ENCODE results near the gene HMX3. TPM values are rescaled to one million over a fixed set of nuclear protein-coding genes. Genes with fewer than 3 reads are reported as not detected.

The HMX3 gene
- total and polyA plus RNA-seq, 2 of the 13 experiments (the other 11 are each of a cell fraction or from before 2014, with no cell fraction given): not detected

DNA sequence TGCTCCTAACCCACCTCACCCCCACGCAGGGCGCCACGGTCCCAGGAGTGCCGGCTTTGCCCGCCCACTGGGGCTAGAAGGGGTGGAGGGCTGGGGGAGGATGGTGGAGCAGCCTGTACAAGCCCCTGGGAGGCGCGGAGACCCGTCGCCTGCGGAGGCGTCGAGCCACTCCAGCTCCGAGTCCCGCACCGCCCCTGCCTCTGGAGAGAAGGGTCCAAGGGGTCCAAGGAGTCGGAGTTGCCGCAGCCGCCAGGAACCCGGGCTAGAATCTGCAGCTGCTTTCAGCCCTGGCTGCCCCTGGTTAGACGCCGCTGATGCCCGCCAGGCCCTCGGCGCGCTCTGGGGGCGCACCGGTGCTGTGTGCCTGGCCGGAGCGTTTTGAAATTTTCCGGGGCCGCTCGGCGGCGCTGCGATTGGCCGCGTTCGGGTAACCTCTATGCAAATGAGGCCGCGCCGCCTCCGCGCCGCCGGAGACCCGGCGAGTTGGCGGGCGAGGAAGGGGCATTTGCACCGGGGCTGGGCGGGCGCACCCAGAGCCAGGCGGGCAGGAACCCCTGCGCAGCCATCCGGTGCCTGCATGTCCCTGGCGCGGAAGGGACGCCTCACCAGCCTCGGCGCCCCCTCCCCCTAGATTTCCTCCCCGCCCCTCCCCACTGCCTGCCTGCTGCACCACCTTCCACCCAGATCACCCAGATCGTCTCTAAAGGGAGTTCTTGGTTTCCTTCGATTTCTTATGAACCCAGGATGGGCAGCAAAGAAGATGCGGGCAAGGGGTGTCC is 12.1 kb downstream of the HMX3 start, which contains the start of gene HMX2 (continued):
- TF ChIP-seq, protein P1, sequence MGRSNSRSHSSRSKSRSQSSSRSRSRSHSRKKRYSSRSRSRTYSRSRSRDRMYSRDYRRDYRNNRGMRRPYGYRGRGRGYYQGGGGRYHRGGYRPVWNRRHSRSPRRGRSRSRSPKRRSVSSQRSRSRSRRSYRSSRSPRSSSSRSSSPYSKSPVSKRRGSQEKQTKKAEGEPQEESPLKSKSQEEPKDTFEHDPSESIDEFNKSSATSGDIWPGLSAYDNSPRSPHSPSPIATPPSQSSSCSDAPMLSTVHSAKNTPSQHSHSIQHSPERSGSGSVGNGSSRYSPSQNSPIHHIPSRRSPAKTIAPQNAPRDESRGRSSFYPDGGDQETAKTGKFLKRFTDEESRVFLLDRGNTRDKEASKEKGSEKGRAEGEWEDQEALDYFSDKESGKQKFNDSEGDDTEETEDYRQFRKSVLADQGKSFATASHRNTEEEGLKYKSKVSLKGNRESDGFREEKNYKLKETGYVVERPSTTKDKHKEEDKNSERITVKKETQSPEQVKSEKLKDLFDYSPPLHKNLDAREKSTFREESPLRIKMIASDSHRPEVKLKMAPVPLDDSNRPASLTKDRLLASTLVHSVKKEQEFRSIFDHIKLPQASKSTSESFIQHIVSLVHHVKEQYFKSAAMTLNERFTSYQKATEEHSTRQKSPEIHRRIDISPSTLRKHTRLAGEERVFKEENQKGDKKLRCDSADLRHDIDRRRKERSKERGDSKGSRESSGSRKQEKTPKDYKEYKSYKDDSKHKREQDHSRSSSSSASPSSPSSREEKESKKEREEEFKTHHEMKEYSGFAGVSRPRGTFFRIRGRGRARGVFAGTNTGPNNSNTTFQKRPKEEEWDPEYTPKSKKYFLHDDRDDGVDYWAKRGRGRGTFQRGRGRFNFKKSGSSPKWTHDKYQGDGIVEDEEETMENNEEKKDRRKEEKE (IDR thresholded peaks at IDR 0.05): no peak
- TF ChIP-seq RELA (CRISPR knock-in tag; IDR thresholded peaks at IDR 0.05) (no peak), ZNF674 (CRISPR knock-in tag; IDR thresholded peaks at IDR 0.05; ENCODE audit: low read depth) (no peak), SRSF4 (IDR thresholded peaks at IDR 0.05; ENCODE audit: low read depth, low read length, poor library complexity, severe bottlenecking) (no peak), ATF1 (CRISPR knock-in tag; IDR thresholded peaks at IDR 0.05) (no peak), KLF12 (CRISPR knock-in tag; IDR thresholded peaks at IDR 0.05; ENCODE audit: borderline replicate concordance) (no peak), MXD4 (CRISPR knock-in tag; IDR thresholded peaks at IDR 0.05) (no peak), HCFC1 (IDR thresholded peaks at IDR 0.05; ENCODE audit: low read depth, low read length) (no peak), ZSCAN31 (CRISPR knock-in tag; IDR thresholded peaks at IDR 0.05; ENCODE audit: low read depth) (no peak), IRX3 (CRISPR knock-in tag; IDR thresholded peaks at IDR 0.05; ENCODE audit: borderline replicate concordance, low read depth) (no peak), ZNF670 (CRISPR knock-in tag; IDR thresholded peaks at IDR 0.05; ENCODE audit: borderline replicate concordance) (no peak)
- TF ChIP-seq, protein P2, sequence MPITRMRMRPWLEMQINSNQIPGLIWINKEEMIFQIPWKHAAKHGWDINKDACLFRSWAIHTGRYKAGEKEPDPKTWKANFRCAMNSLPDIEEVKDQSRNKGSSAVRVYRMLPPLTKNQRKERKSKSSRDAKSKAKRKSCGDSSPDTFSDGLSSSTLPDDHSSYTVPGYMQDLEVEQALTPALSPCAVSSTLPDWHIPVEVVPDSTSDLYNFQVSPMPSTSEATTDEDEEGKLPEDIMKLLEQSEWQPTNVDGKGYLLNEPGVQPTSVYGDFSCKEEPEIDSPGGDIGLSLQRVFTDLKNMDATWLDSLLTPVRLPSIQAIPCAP (CRISPR knock-in tag; IDR thresholded peaks at IDR 0.05; ENCODE audit: low read depth): no peak
- TF ChIP-seq, protein P3, sequence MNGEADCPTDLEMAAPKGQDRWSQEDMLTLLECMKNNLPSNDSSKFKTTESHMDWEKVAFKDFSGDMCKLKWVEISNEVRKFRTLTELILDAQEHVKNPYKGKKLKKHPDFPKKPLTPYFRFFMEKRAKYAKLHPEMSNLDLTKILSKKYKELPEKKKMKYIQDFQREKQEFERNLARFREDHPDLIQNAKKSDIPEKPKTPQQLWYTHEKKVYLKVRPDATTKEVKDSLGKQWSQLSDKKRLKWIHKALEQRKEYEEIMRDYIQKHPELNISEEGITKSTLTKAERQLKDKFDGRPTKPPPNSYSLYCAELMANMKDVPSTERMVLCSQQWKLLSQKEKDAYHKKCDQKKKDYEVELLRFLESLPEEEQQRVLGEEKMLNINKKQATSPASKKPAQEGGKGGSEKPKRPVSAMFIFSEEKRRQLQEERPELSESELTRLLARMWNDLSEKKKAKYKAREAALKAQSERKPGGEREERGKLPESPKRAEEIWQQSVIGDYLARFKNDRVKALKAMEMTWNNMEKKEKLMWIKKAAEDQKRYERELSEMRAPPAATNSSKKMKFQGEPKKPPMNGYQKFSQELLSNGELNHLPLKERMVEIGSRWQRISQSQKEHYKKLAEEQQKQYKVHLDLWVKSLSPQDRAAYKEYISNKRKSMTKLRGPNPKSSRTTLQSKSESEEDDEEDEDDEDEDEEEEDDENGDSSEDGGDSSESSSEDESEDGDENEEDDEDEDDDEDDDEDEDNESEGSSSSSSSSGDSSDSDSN (CRISPR knock-in tag; IDR thresholded peaks at IDR 0.05): peak; percentile 13; the same call in 1 of the 2 replicates
- TF ChIP-seq, protein P4, sequence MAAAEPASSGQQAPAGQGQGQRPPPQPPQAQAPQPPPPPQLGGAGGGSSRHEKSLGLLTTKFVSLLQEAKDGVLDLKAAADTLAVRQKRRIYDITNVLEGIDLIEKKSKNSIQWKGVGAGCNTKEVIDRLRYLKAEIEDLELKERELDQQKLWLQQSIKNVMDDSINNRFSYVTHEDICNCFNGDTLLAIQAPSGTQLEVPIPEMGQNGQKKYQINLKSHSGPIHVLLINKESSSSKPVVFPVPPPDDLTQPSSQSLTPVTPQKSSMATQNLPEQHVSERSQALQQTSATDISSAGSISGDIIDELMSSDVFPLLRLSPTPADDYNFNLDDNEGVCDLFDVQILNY (CRISPR knock-in tag; conservative IDR thresholded peaks at IDR 0.05): peak; percentile 85
- TF ChIP-seq, protein P5, sequence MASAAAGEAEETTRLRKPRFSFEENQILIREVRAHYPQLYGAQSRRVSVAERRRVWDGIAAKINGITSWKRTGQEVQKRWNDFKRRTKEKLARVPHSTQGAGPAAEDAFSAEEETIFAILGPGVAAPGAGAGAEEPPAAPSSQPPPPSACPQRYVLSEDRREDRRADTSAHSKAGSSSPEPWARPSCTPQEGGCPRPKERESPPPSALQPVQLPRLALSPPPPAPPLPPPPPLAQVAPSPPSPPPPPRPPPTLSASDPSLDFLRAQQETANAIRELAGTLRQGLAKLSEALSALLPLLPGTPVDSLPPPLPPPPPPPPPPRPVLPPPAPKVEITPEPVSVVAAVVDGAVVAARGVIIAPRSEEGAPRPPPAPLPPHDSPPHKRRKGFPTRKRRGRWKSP (CRISPR knock-in tag; IDR thresholded peaks at IDR 0.05): peak; percentile 47; the same call in 1 of the 2 replicates
- TF ChIP-seq, protein P6, sequence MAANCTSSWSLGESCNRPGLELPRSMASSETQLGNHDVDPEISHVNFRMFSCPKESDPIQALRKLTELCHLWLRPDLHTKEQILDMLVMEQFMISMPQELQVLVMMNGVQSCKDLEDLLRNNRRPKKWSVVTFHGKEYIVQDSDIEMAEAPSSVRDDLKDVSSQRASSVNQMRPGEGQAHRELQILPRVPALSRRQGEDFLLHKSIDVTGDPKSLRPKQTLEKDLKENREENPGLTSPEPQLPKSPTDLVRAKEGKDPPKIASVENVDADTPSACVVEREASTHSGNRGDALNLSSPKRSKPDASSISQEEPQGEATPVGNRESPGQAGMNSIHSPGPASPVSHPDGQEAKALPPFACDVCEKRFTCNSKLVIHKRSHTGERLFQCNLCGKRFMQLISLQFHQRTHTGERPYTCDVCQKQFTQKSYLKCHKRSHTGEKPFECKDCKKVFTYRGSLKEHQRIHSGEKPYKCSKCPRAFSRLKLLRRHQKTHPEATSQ (CRISPR knock-in tag; IDR thresholded peaks at IDR 0.05; ENCODE audit: borderline replicate concordance): no peak
- TF ChIP-seq, protein P7, sequence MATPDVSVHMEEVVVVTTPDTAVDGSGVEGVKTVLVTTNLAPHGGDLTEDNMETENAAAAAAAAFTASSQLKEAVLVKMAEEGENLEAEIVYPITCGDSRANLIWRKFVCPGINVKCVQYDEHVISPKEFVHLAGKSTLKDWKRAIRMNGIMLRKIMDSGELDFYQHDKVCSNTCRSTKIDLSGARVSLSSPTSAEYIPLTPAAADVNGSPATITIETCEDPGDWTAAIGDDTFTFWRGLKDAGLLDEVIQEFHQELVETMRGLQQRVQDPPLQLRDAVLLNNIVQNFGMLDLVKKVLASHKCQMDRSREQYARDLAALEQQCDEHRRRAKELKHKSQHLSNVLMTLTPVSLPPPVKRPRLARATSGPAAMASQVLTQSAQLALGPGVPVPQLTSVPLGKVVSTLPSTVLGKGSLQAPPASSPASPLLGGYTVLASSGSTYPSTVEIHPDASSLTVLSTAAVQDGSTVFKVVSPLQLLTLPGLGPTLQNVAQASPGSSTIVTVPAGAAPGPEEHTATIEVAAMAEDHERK (CRISPR knock-in tag; IDR thresholded peaks at IDR 0.05; ENCODE audit: low read depth): no peak
